ENCODE results near the gene PDIA6. TPM values are rescaled to one million over a fixed set of nuclear protein-coding genes. Genes with fewer than 3 reads are reported as not detected.

PDIA6 gene
- total RNA-seq, 6 experiments from 2014 or later = 141 to 232 (median 191) TPM

DNA sequence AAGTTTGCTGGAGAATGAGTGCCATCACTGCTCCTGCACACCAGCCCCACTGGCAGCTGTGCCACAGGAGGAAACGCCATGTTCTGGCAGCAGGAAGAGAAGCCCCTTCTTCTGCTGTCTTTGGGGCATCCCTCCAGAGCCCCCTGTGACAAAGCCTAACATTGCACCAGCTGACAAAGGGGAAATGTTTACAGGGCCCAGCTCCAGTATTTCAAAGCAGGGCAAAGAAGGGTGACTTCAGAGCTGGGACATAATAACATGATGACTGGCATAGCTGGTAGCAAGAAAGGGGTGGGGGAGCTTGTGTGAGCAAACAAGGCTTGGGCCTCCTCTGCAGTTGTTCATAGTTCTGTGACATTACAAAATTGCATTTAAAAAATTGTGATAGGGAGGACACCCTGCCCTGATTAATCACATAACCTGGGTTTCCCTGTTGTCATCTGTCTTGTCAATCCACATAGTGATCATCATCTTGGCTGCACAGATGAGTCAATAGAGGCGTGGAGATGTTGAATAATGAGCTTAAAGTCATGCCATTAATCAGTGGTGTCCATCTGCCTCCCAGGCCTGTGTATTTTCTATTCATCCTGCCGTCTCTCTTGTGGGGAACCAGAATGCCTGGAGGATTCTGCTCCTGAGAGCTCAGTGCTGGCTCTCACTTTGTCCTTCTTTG is 29.1 kb upstream of the PDIA6 start:
- no peak for DNase-seq
- TF ChIP-seq POLR2A (IDR thresholded peaks at IDR 0.05) = no peak
- TF ChIP-seq, protein P1, sequence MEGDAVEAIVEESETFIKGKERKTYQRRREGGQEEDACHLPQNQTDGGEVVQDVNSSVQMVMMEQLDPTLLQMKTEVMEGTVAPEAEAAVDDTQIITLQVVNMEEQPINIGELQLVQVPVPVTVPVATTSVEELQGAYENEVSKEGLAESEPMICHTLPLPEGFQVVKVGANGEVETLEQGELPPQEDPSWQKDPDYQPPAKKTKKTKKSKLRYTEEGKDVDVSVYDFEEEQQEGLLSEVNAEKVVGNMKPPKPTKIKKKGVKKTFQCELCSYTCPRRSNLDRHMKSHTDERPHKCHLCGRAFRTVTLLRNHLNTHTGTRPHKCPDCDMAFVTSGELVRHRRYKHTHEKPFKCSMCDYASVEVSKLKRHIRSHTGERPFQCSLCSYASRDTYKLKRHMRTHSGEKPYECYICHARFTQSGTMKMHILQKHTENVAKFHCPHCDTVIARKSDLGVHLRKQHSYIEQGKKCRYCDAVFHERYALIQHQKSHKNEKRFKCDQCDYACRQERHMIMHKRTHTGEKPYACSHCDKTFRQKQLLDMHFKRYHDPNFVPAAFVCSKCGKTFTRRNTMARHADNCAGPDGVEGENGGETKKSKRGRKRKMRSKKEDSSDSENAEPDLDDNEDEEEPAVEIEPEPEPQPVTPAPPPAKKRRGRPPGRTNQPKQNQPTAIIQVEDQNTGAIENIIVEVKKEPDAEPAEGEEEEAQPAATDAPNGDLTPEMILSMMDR (IDR thresholded peaks at IDR 0.05) = no peak
- Histone ChIP-seq H3K27me3 (no peaks in the 10 kb centered on the region), H3K36me3 (no peaks in the 10 kb centered on the region), H3K9me3 (no peaks in the 10 kb centered on the region), H3K27ac (no peak overlapping the region), H3K4me3 (no peak overlapping the region), H3K4me1 (no peaks in the 10 kb centered on the region)
- WGBS (ENCODE audit: insufficient coverage, low coverage, low lambda C conversion rate, missing lambda C conversion rate) = 54% methylated on average over 2 of the region's 3 CpGs
- intact Hi-C loops (cut with DNase I) = no loop called here
- no peak for ATAC-seq

DNA sequence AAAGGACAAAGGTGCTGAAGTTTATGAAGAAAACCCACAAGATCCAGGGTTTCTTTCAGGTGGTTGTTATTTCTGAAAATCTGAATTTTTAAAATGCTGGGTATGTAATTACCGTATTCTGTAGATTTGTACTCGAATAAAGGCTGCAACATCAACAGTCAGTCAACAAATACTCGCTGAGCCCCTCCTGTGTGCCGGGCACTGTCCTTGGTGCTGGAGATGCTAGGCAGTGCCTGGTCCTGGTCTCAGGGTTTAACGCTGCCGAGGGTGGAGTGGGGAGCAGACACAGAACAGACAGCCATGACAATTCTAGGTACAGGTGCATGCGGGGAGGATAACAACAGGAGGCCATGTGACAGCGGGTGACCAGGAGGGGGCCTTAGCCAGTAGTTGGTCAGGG is 27.2 kb upstream of the PDIA6 start:
- H3K27me3 ChIP-seq = no peaks in the 10 kb centered on the region
- no peaks in the 10 kb centered on the region for H3K36me3 ChIP-seq
- WGBS (ENCODE audit: insufficient coverage, low coverage, low lambda C conversion rate, missing lambda C conversion rate) = 5% methylated on average over 4 of the region's 8 CpGs
- no peaks in the 10 kb centered on the region for H3K9me3 ChIP-seq
- intact Hi-C loops (cut with DNase I) = loop anchor here (5.0 kb wide), 1 partner anchor 282 kb away; no protein-coding TSS in a partner anchor
- ATAC-seq (no peak), DNase-seq (no peak)
- TF ChIP-seq, protein P1 (IDR thresholded peaks at IDR 0.05) = no peak
- no peak for TF ChIP-seq POLR2A (IDR thresholded peaks at IDR 0.05)
- no peak overlapping the region for H3K4me3 ChIP-seq
- no peak overlapping the region for H3K27ac ChIP-seq
- H3K4me1 ChIP-seq = no peaks in the 10 kb centered on the region

DNA sequence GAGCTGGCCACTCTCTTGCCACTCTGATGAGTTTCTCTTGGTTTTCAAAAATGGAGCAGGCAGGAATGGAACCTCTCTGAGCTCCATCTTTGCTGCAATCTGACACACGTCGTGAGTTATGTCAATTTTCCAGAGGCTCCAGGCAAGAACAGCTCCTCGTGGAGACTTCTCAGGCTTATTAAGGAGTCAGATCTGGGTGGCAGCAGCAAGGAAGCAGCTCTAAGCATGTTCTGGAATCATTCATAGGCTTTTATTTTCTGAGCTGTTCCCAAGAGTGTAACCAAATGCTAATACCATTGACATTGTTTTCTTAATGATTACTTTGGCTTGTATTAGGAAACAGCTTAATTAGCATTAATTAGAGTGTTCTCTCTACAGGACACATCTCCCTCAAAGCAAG is 26.1 kb upstream of the PDIA6 start:
- no peak for TF ChIP-seq POLR2A (IDR thresholded peaks at IDR 0.05)
- no peak for ATAC-seq

DNA sequence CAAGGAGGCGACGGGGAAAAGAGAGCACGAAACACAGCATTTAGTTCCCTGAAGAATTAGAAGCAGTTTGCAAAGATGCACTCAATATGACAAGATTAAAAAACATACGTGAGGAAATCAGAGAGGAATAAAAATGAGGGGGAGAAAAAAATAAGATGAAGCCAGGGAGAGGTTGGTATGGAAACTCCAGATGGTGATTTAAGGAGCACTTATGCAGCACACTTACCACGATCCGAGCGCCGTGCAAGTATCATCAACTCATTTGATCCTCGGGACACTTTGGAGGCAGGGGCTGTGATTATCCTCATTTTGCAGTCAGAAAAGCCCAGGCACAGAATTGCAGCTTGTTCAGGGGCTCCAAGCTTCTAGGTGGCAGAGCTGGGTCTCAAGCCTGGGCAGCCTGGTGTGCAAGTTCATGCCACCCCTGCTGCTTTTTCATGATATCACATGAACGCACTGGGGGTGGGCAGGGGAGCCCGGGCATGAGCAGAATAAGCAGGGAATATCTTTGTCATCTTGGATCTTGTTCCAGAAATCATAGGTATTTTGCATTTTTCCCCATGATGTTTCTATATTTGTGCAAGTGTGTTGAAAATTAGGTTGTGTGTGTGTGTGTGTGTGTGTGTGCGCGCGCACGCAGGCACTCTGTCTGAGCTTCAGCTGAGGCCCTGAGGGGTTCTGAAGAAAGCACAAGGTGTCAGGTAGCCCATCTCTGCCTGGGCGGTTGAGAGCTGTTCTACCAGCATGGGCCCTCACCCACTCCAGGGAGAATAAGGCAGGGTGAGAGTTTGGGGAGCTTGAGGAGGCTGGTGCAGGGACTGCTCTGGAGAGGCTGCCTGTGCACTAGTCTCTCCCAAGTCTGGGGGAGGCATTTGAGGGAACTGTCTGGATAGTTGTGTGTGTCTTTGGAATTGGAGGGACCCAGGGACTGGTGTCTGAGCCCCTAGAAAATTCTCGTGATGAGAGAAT is 25.0 kb upstream of the PDIA6 start:
- no peak overlapping the region for H3K4me3 ChIP-seq
- 64% methylated on average over 17 of the region's 17 CpGs for WGBS (ENCODE audit: insufficient coverage, low coverage, low lambda C conversion rate, missing lambda C conversion rate)
- H3K36me3 ChIP-seq = no peaks in the 10 kb centered on the region
- H3K4me1 ChIP-seq = no peaks in the 10 kb centered on the region
- TF ChIP-seq, protein P1 (IDR thresholded peaks at IDR 0.05) = no peak
- no peak for TF ChIP-seq POLR2A (IDR thresholded peaks at IDR 0.05)
- ATAC-seq (no peak), DNase-seq (no peak)
- H3K9me3 ChIP-seq = no peaks in the 10 kb centered on the region
- H3K27ac ChIP-seq = no peak overlapping the region
- no peaks in the 10 kb centered on the region for H3K27me3 ChIP-seq
- intact Hi-C loops (cut with DNase I) = loop anchor here (5.0 kb wide), 1 partner anchor 285 kb away; no protein-coding TSS in a partner anchor

More for the DNA sequence above, 26.1 kb upstream of the PDIA6 start:
- no peaks in the 10 kb centered on the region for H3K27me3 ChIP-seq
- H3K4me1 ChIP-seq = no peaks in the 10 kb centered on the region
- no peak overlapping the region for H3K4me3 ChIP-seq
- intact Hi-C loops (cut with DNase I) = loop anchor here (5.0 kb wide), 1 partner anchor 284 kb away; no protein-coding TSS in a partner anchor
- 44% methylated on average over 2 of the region's 3 CpGs for WGBS (ENCODE audit: insufficient coverage, low coverage, low lambda C conversion rate, missing lambda C conversion rate)
- no peak for DNase-seq
- no peaks in the 10 kb centered on the region for H3K36me3 ChIP-seq
- H3K9me3 ChIP-seq = no peaks in the 10 kb centered on the region
- H3K27ac ChIP-seq = no peak overlapping the region
